HCT116 (cell line): ENCODE measurements around the gene ZFHX2. TPM values are rescaled to one million over a fixed set of nuclear protein-coding genes. Genes with fewer than 3 reads are reported as not detected.
A peak's percentile ranks its signal among the peaks of the same experiment; 100 is the strongest.

ENCODE experiments used
- ATAC-seq: fragments of 200-7000 bp; cut with Tn5 transposase; 2 replicates; pipeline ENCODE4 v1.9.1; 2020; ENCODE audit warnings: mild to moderate bottlenecking, moderate library complexity
- BruUV-seq: library from RNA; stranded (reverse); fragments of 400-500 nt; replicated peaks from 2 replicates; lab custom pipeline; 2021; lab: Mats Ljungman, UMichigan
- CTCF ChIA-PET: fragments of 300-600 bp; sonication (Branson Sonifier 250); formaldehyde crosslinking; loops from one replicate; lab custom pipeline; 2021; ENCODE audit warnings: antibody characterized with exemption; lab: Charles Lee
- POLR2A ChIA-PET: fragments of 300-600, 350-600 bp; sonication (Branson Sonifier 250); formaldehyde crosslinking; loops from one replicate; lab custom pipeline; 2021; ENCODE audit warnings: antibody characterized with exemption; lab: Charles Lee
- RAD21 ChIA-PET, 2 experiments: fragments of 300-600 bp; sonication (Branson Sonifier 250); formaldehyde crosslinking; loops; one replicate each; lab custom pipeline; 2023; ENCODE audit warnings: low total read pairs in 2 of 2; ENCODE audit not compliant: uncharacterized antibody in 2 of 2, unreplicated experiment in 2 of 2, low non-redundant PET in 1 of 2; lab: Charles Lee
- DNase-seq: peaks from one replicate; pipeline ENCODE4 v3.0.0-alpha.2; 2010; ENCODE audit warnings: low read depth, low spot score
- H2AFZ ChIP-seq: fragments of 200-600 bp; shearing (Covaris generic), sonication (generic); 2 replicates; pipeline ENCODE4 v1.6.1; 2017; ENCODE audit warnings: low read depth, mixed run types, mixed read lengths, antibody characterized with exemption, low read length; ENCODE audit not compliant: poor library complexity, severe bottlenecking
- H3K27ac ChIP-seq: 2 replicates; pipeline ENCODE4 v1.5.1; 2012; ENCODE audit warnings: low read depth, low read length
- H3K27me3 ChIP-seq: fragments of 200-600 bp; sonication (generic); 2 replicates; pipeline ENCODE4 v1.6.1; 2016; ENCODE audit warnings: mixed run types, low read length, mixed read lengths; ENCODE audit not compliant: insufficient read depth
- H3K36me3 ChIP-seq, 2 experiments: fragments of 200-500 bp in 1 of 2; fragments of 200-600 bp in 1 of 2; sonication (Bioruptor generic) in 1 of 2; sonication (generic) in 1 of 2; 2 replicates each; pipeline versions ENCODE4 v1.5.1 to v1.6.1; 2014 to 2016; ENCODE audit warnings: low read length in 2 of 2, inconsistent platforms in 1 of 2, mixed read lengths in 1 of 2, mixed run types in 1 of 2; ENCODE audit not compliant: insufficient read depth in 2 of 2, control insufficient read depth in 1 of 2
- H3K4me1 ChIP-seq, 2 experiments: fragments of 200-600 bp in 1 of 2; sonication (generic) in 1 of 2; 2 replicates each; pipeline versions ENCODE4 v1.5.1 to v1.6.1; 2012 to 2017; ENCODE audit warnings: low read length in 2 of 2, inconsistent platforms in 1 of 2, mild to moderate bottlenecking in 1 of 2, mixed read lengths in 1 of 2, mixed run types in 1 of 2, moderate library complexity in 1 of 2; ENCODE audit not compliant: insufficient read depth in 2 of 2, control insufficient read depth in 1 of 2
- H3K4me2 ChIP-seq: fragments of 200-600 bp; sonication (generic); 2 replicates; pipeline ENCODE4 v1.6.1; 2017; ENCODE audit warnings: mixed run types, low read length, mixed read lengths
- H3K4me3 ChIP-seq, 2 experiments: fragments of 200-600 bp in 1 of 2; sonication (generic) in 1 of 2; replicated peaks in 1 of 2; 2 replicates each; pipeline ENCODE4 v1.5.1; 2011 to 2016; ENCODE audit warnings: low read length in 2 of 2, control low read depth in 1 of 2, low read depth in 1 of 2, mild to moderate bottlenecking in 1 of 2, mixed read lengths in 1 of 2, mixed run types in 1 of 2
- H3K79me2 ChIP-seq: fragments of 200-600 bp; sonication (generic); 2 replicates; pipeline ENCODE4 v1.6.1; 2017; ENCODE audit warnings: mild to moderate bottlenecking, mixed run types, low read length, moderate library complexity, mixed read lengths; ENCODE audit not compliant: insufficient read depth
- H3K9ac ChIP-seq: fragments of 200-600 bp; sonication (generic); 2 replicates; pipeline ENCODE4 v1.6.1; 2016; ENCODE audit warnings: low read length, mixed read lengths
- H3K9me2 ChIP-seq: fragments of 200-600 bp; sonication (generic), shearing (Covaris generic); 2 replicates; pipeline ENCODE4 v1.6.1; 2017; ENCODE audit warnings: mixed run types, mild to moderate bottlenecking, moderate library complexity; ENCODE audit not compliant: insufficient read depth
- H3K9me3 ChIP-seq, 2 experiments: fragments of 200-500 bp in 1 of 2; fragments of 200-600 bp in 1 of 2; sonication (Bioruptor generic) in 1 of 2; sonication (generic) in 1 of 2; 2 replicates each; pipeline ENCODE4 v1.6.1; 2014 to 2017; ENCODE audit warnings: low read length in 2 of 2, mixed read lengths in 2 of 2, inconsistent platforms in 1 of 2, low read depth in 1 of 2, mild to moderate bottlenecking in 1 of 2, mixed run types in 1 of 2, moderate library complexity in 1 of 2; ENCODE audit not compliant: control insufficient read depth in 1 of 2, insufficient read depth in 1 of 2
- H4K20me1 ChIP-seq: fragments of 200-600 bp; sonication (generic), shearing (Covaris generic); 2 replicates; pipeline ENCODE4 v1.6.1; 2017; ENCODE audit warnings: mixed run types, mild to moderate bottlenecking, moderate library complexity; ENCODE audit not compliant: insufficient read depth
- CBX3 ChIP-seq: IDR thresholded peaks from 2 replicates; pipeline ENCODE4 v1.6.1; 2012; ENCODE audit warnings: low read depth
- ELF1 ChIP-seq: IDR thresholded peaks from 2 replicates; pipeline ENCODE4 v1.6.1; 2012; ENCODE audit warnings: low read depth, borderline replicate concordance
- EZH2phosphoT487 ChIP-seq: fragments of 200-600 bp; IDR thresholded peaks from 2 replicates; pipeline ENCODE4 v1.6.1; 2018; ENCODE audit warnings: antibody characterized with exemption, borderline replicate concordance
- FOSL1 ChIP-seq: IDR thresholded peaks from 2 replicates; pipeline ENCODE4 v1.6.1; 2012; ENCODE audit warnings: low read depth
- JUND ChIP-seq: IDR thresholded peaks from 2 replicates; pipeline ENCODE4 v1.6.1; 2012
- MAX ChIP-seq: IDR thresholded peaks from 2 replicates; pipeline ENCODE4 v1.6.1; 2012
- POLR2A ChIP-seq: IDR thresholded peaks from 2 replicates; pipeline ENCODE4 v1.7.0; 2011; ENCODE audit warnings: borderline replicate concordance; ENCODE audit not compliant: insufficient read depth, insufficient read length; ENCODE audit errors: extremely low read depth
- SIN3A ChIP-seq: IDR thresholded peaks from 2 replicates; pipeline ENCODE4 v1.6.1; 2012; ENCODE audit warnings: low read depth
- ZNF274 ChIP-seq: fragments of 200-500 bp; sonication (Bioruptor generic); IDR thresholded peaks from 2 replicates; pipeline ENCODE4 v1.6.1; 2014; ENCODE audit warnings: mild to moderate bottlenecking, low read depth, low read length, inconsistent platforms
- intact Hi-C: fragments of 100-400 bp; cut with micrococcal nuclease; formaldehyde crosslinking; loops from 2 replicates; pipeline ENCODE4 v1.10.0; 2022
- total RNA-seq: library from RNA; stranded (reverse); gene quantifications from one replicate; pipeline ENCODE4 v1.2.1, GENCODE V29; 2021; ENCODE audit not compliant: unreplicated experiment
- TF ChIP-seq, protein P1 (sequence below), 3 experiments: fragments of 200-600 bp in 1 of 3; sonication (generic) in 1 of 3; IDR thresholded peaks in 2 of 3; conservative IDR thresholded peaks in 1 of 3; 2 replicates each; pipeline ENCODE4 v1.5.1; 2012 to 2017; ENCODE audit warnings: low read depth in 2 of 3, low read length in 2 of 3, antibody characterized with exemption in 1 of 3, borderline replicate concordance in 1 of 3, control low read depth in 1 of 3, mild to moderate bottlenecking in 1 of 3, mixed read lengths in 1 of 3, mixed run types in 1 of 3, moderate library complexity in 1 of 3; ENCODE audit not compliant: insufficient read depth in 1 of 3
- TF ChIP-seq, protein P2 (sequence below): IDR thresholded peaks from 2 replicates; pipeline ENCODE4 v1.6.1; 2011; ENCODE audit warnings: mild to moderate bottlenecking, low read length, moderate library complexity; ENCODE audit not compliant: insufficient replicate concordance; ENCODE audit errors: extremely low read depth

Gene ZFHX2
- total RNA-seq, 1 experiment from 2014 or later, result 3.6 TPM

DNA sequence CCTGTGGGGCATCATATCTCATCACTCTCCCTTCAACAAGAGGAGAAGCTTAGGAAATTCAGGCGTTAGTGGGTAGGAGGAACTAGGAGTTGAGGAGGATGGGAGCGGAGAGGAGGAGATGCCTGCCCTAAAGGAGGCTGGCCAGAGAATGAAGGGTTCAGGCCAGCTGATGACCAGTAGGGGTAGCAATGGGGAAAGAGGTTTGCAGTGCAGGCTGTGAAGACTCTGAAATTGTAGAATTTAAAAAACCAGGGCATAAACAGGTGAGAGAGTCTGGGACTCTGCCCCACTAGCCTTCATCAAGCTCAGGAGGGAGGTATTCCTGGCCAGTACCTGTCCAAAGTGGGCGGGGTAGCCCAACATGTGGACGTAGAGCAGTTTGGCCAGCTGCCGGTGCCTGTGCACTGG lies 15.2 kb upstream of the ZFHX2 start:
- intact Hi-C loops, result no loop called here
- Histone ChIP-seq H3K27me3 (no peaks in the 10 kb centered on the region), H3K27ac (peak overlapping the region; percentile 86), H3K9ac (peak overlapping the region; percentile 80), H4K20me1 (no peaks in the 10 kb centered on the region), H3K36me3 (peaks cover 5 to 7% of the 10 kb centered on the region in 2 experiments; a peak in 3 of 4 replicates), H3K4me1 (peaks cover 26 to 34% of the 10 kb centered on the region in 2 experiments), H3K9me2 (no peaks in the 10 kb centered on the region), H3K9me3 (no peaks in the 10 kb centered on the region), H3K79me2 (peaks cover 10% of the 10 kb centered on the region; the same call in 1 of the 2 replicates), H3K4me2 (peak overlapping the region; percentile 89), H2AFZ (no peak overlapping the region), H3K4me3 (peak overlapping the region; percentile 85 to 88)
- BruUV-seq, result no TSS peak
- TF ChIP-seq ELF1 (no peak), POLR2A (no peak), JUND (no peak), ZNF274 (no peak), CBX3 (no peak), FOSL1 (no peak), MAX (peak; percentile 58; the same call in 1 of the 2 replicates), SIN3A (no peak), EZH2phosphoT487 (no peak)
- TF ChIP-seq, protein P1, sequence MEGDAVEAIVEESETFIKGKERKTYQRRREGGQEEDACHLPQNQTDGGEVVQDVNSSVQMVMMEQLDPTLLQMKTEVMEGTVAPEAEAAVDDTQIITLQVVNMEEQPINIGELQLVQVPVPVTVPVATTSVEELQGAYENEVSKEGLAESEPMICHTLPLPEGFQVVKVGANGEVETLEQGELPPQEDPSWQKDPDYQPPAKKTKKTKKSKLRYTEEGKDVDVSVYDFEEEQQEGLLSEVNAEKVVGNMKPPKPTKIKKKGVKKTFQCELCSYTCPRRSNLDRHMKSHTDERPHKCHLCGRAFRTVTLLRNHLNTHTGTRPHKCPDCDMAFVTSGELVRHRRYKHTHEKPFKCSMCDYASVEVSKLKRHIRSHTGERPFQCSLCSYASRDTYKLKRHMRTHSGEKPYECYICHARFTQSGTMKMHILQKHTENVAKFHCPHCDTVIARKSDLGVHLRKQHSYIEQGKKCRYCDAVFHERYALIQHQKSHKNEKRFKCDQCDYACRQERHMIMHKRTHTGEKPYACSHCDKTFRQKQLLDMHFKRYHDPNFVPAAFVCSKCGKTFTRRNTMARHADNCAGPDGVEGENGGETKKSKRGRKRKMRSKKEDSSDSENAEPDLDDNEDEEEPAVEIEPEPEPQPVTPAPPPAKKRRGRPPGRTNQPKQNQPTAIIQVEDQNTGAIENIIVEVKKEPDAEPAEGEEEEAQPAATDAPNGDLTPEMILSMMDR (IDR thresholded peaks at IDR 0.05 in 2 of 3, conservative IDR thresholded peaks at IDR 0.05 in 1 of 3; ENCODE audit: borderline replicate concordance in 1 of 3, insufficient read depth in 1 of 3, low read depth in 2 of 3, low read length in 2 of 3), result peak in 2 of 3 experiments; percentile 29 to 30; a peak in 3 of 6 replicates
- TF ChIP-seq, protein P2, sequence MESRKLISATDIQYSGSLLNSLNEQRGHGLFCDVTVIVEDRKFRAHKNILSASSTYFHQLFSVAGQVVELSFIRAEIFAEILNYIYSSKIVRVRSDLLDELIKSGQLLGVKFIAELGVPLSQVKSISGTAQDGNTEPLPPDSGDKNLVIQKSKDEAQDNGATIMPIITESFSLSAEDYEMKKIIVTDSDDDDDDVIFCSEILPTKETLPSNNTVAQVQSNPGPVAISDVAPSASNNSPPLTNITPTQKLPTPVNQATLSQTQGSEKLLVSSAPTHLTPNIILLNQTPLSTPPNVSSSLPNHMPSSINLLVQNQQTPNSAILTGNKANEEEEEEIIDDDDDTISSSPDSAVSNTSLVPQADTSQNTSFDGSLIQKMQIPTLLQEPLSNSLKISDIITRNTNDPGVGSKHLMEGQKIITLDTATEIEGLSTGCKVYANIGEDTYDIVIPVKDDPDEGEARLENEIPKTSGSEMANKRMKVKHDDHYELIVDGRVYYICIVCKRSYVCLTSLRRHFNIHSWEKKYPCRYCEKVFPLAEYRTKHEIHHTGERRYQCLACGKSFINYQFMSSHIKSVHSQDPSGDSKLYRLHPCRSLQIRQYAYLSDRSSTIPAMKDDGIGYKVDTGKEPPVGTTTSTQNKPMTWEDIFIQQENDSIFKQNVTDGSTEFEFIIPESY, result no peak
- ChIA-PET RAD21 (no interaction called here), POLR2A (interaction anchor here (0.7 to 1.2 kb wide), 2 partner anchors 11 to 22 kb away, joined by 3 to 6 read pairs; no protein-coding TSS in a partner anchor), CTCF (interaction anchor here (0.9 to 3.6 kb wide), 5 partner anchors 9 to 344 kb away, joined by 3 to 21 read pairs (median 5); no protein-coding TSS in a partner anchor)
- no peak for DNase-seq
- ATAC-seq, result peak; percentile 44
